K562 (cell line): Measurements from ENCODE around the gene UGT2B17. TPM values are rescaled to one million over a fixed set of nuclear protein-coding genes. Genes with fewer than 3 reads are reported as not detected.
A peak's percentile ranks its signal among the peaks of the same experiment; 100 is the strongest.
"Not testable (repeated sequence)": the region's sequence is repeated elsewhere in the genome, so short reads cannot be mapped to it uniquely, and the experiment has no call there.

Experiments
- ATAC-seq: fragments of 200-7000 bp; cut with Tn5 transposase; 3 replicates; pipeline ENCODE4 v1.9.1; 2020; ENCODE audit warnings: moderate library complexity
- BruUV-seq: library from RNA; stranded (reverse); fragments of 400-500 nt; replicated peaks from 2 replicates; lab custom pipeline; 2021; lab: Mats Ljungman, UMichigan
- CTCF ChIA-PET: fragments of 300-600 bp; formaldehyde crosslinking; extraction: SDS; loops from one replicate; lab custom pipeline; 2021; ENCODE audit warnings: low intra/inter-chr PET ratio; lab: Yijun Ruan, JAX
- POLR2A ChIA-PET: fragments of 300-600, 350-650 bp; sonication (Branson Sonifier 250); formaldehyde crosslinking; extraction: SDS; loops from one replicate; lab custom pipeline; 2021; ENCODE audit warnings: antibody characterized with exemption, inconsistent platforms; lab: Yijun Ruan, JAX
- DNase-seq, 4 experiments: peaks; one replicate each; pipeline versions ENCODE4 v3.0.0 to v3.0.0-alpha.2; 2011 to 2018; ENCODE audit warnings: low spot score in 3 of 4, mixed read lengths in 3 of 4; ENCODE audit errors: extremely low read depth in 1 of 4
- FAIRE-seq: peaks from 2 replicates; lab custom pipeline; 2011; peaks lifted over from hg19 to GRCh38; lab: Jason Lieb, UNC
- H2AFZ ChIP-seq: 2 replicates; pipeline ENCODE4 v1.6.0; 2011; ENCODE audit warnings: low read depth, low read length, control low read depth, inconsistent platforms
- H3K27ac ChIP-seq: fragments of 200-600 bp; 3 replicates; pipeline ENCODE4 v1.8.0; 2011; ENCODE audit warnings: low read depth, mild to moderate bottlenecking, control low read depth, inconsistent platforms, low read length, moderate library complexity, mixed read lengths; ENCODE audit errors: extremely low read depth
- H3K27me3 ChIP-seq, 2 experiments: fragments of 300-600 bp in 1 of 2; 2 replicates in 1 of 2; 3 replicates in 1 of 2; pipeline versions ENCODE4 v1.6.0 to v1.8.0; 2011; ENCODE audit warnings: inconsistent platforms in 2 of 2, low read length in 2 of 2, mild to moderate bottlenecking in 1 of 2, mixed read lengths in 1 of 2, moderate library complexity in 1 of 2; ENCODE audit not compliant: control insufficient read depth in 2 of 2, insufficient read depth in 2 of 2
- H3K36me3 ChIP-seq: fragments of 300-600 bp; 3 replicates; pipeline ENCODE4 v1.8.0; 2011; ENCODE audit warnings: mild to moderate bottlenecking, low read length, inconsistent platforms; ENCODE audit not compliant: control insufficient read depth, insufficient read depth
- H3K4me1 ChIP-seq, 2 experiments: fragments of 200-600 bp in 1 of 2; replicated peaks in 1 of 2; 2 replicates in 1 of 2; 3 replicates in 1 of 2; pipeline versions ENCODE4 v1.5.1 to v1.8.0; 2011; ENCODE audit warnings: inconsistent platforms in 2 of 2, low read length in 2 of 2, mild to moderate bottlenecking in 1 of 2, mixed read lengths in 1 of 2, moderate library complexity in 1 of 2; ENCODE audit not compliant: control insufficient read depth in 2 of 2, insufficient read depth in 2 of 2
- H3K4me2 ChIP-seq: 2 replicates; pipeline ENCODE4 v1.6.1; 2011; ENCODE audit warnings: low read length, control low read depth, inconsistent platforms, mixed read lengths; ENCODE audit not compliant: insufficient read depth
- H3K4me3 ChIP-seq: fragments of 200-600 bp; sonication (generic), shearing (Covaris generic); 2 replicates; pipeline ENCODE4 v1.5.1; 2016; ENCODE audit warnings: control low read depth, inconsistent platforms
- H3K79me2 ChIP-seq: fragments of 200-600 bp; 3 replicates; pipeline ENCODE4 v1.8.0; 2011; ENCODE audit warnings: low read length, inconsistent platforms; ENCODE audit not compliant: control insufficient read depth, insufficient read depth
- H3K9ac ChIP-seq, 2 experiments: 2 replicates each; pipeline versions ENCODE4 v1.6.0 to v1.6.1; 2011; ENCODE audit warnings: low read depth in 2 of 2, low read length in 2 of 2, control low read depth in 1 of 2, inconsistent platforms in 1 of 2, mild to moderate bottlenecking in 1 of 2, mixed read lengths in 1 of 2; ENCODE audit not compliant: insufficient read depth in 1 of 2
- H3K9me1 ChIP-seq: one replicate; pipeline ENCODE4 v1.6.0; 2011; ENCODE audit warnings: inconsistent platforms, mild to moderate bottlenecking, low read length, moderate library complexity; ENCODE audit not compliant: control insufficient read depth, insufficient read depth
- H3K9me3 ChIP-seq: replicated peaks from 2 replicates; pipeline ENCODE4 v1.5.1; 2011; ENCODE audit warnings: low read depth, low read length, inconsistent platforms; ENCODE audit not compliant: control insufficient read depth, insufficient read depth
- H4K20me1 ChIP-seq: replicated peaks from 2 replicates; pipeline ENCODE4 v1.6.1; 2011; ENCODE audit warnings: low read length, inconsistent platforms, mixed read lengths; ENCODE audit not compliant: control insufficient read depth, insufficient read depth
- GATAD2B ChIP-seq: fragments of 450-650 bp; IDR thresholded peaks from 2 replicates; pipeline ENCODE4 v1.6.1; 2017; ENCODE audit warnings: mild to moderate bottlenecking, borderline replicate concordance
- MEIS2 ChIP-seq: fragments of 450-650 bp; IDR thresholded peaks from 2 replicates; pipeline ENCODE4 v1.6.1; 2014; ENCODE audit warnings: mild to moderate bottlenecking; ENCODE audit not compliant: partially characterized antibody
- RAD21 ChIP-seq, 2 experiments: fragments of 250-450 bp in 1 of 2; fragments of 450-650 bp in 1 of 2; sonication (Bioruptor Pico) in 1 of 2; formaldehyde crosslinking in 1 of 2; IDR thresholded peaks in 1 of 2; conservative IDR thresholded peaks in 1 of 2; 2 replicates each; pipeline versions ENCODE4 v1.4.0 to v1.8.0; 2020 to 2022; ENCODE audit warnings: mild to moderate bottlenecking in 2 of 2, moderate library complexity in 1 of 2
- RHOXF2B ChIP-seq: fragments of 250-450 bp; sonication (Bioruptor Pico); conservative IDR thresholded peaks from 2 replicates; pipeline ENCODE4 v1.5.1; 2021
- SRSF1 ChIP-seq: fragments of 200-400 bp; formaldehyde crosslinking; IDR thresholded peaks from 2 replicates; pipeline ENCODE4 v1.6.1; 2017; ENCODE audit warnings: mild to moderate bottlenecking, low read depth, low read length, moderate library complexity
- TAF15 ChIP-seq: fragments of 200-400 bp; formaldehyde crosslinking; IDR thresholded peaks from 2 replicates; pipeline ENCODE4 v1.6.1; 2017; ENCODE audit warnings: mild to moderate bottlenecking, low read depth, low read length, moderate library complexity
- ZNF830 ChIP-seq: fragments of 250-450 bp; sonication (Bioruptor Pico); IDR thresholded peaks from 2 replicates; pipeline ENCODE4 v1.5.0; 2021; ENCODE audit warnings: mild to moderate bottlenecking
- WGBS: fragments of 100-300 bp; shearing (Covaris generic); methylation state at CpG from one replicate; pipeline ENCODE4 v1.1.6; 2016; ENCODE audit warnings: low coverage, mixed read lengths; ENCODE audit not compliant: insufficient coverage; ENCODE audit errors: missing lambda C conversion rate; 5-methylcytosine and 5-hydroxymethylcytosine counted together
- in situ Hi-C: fragments of 300-500 bp; cut with MboI; formaldehyde crosslinking; loops from 4 replicates; pipeline ENCODE4 v1.15.0; 2018; ENCODE audit warnings: inconsistent platforms, mixed read lengths
- intact Hi-C: fragments of 100-400 bp; cut with micrococcal nuclease; formaldehyde crosslinking; loops from 2 replicates; pipeline ENCODE4 v1.14.2; 2022
- polyA plus RNA-seq, 8 experiments: library from polyadenylated mRNA; depleted of rRNA in 4 of 8; stranded (reverse) in 5 of 8; unstranded in 3 of 8; fragments of >200 nt; fragmentation: Nextera tagmentation in 2 of 8; fragmentation: Illumina TruSeq in 1 of 8; extraction: Ambion mirVana in 2 of 8; extraction: Trizol in 1 of 8; gene quantifications; 2 replicates each; pipeline versions ENCODE4 v1.2.1 to v1.2.3, GENCODE V29; 2011 to 2014; ENCODE audit warnings: inconsistent platforms in 1 of 8, missing spikeins in 1 of 8
- total RNA-seq, 7 experiments: library from RNA; depleted of rRNA in 6 of 7; stranded (reverse); fragments of >200 nt in 6 of 7; fragmentation: Illumina TruSeq in 2 of 7; extraction: Trizol in 2 of 7; gene quantifications; 2 replicates each; pipeline versions ENCODE4 v1.2.1 to v1.2.3, GENCODE V29; 2011 to 2021; ENCODE audit warnings: low replicate concordance in 1 of 7

UGT2B17 gene
- total and polyA plus RNA-seq, 9 of the 15 experiments (the other 6 are each of a cell fraction or from before 2014, with no cell fraction given), result 0.11 TPM; not detected in 8

GRCh38 chr4:68520985-68521384 is 55.1 kb downstream of the UGT2B17 start:
- TF ChIP-seq RHOXF2B (no peak), GATAD2B (no peak)
- Histone ChIP-seq H3K9ac (no peak overlapping the region), H3K36me3 (no peaks in the 10 kb centered on the region), H4K20me1 (no peaks in the 10 kb centered on the region), H2AFZ (no peak overlapping the region), H3K4me3 (no peak overlapping the region), H3K4me1 (no peaks in the 10 kb centered on the region), H3K27me3 (no peaks in the 10 kb centered on the region), H3K27ac (no peak overlapping the region), H3K79me2 (no peaks in the 10 kb centered on the region), H3K9me1 (no peaks in the 10 kb centered on the region), H3K9me3 (no peaks in the 10 kb centered on the region; the same call in 1 of the 2 replicates), H3K4me2 (no peak overlapping the region)
- CTCF ChIA-PET, result no interaction called here
- FAIRE-seq (no peak), DNase-seq (no peak), ATAC-seq (no peak)
- intact Hi-C loops (no loop called here), in situ Hi-C loops (no loop called here)
- BruUV-seq, result no TSS peak
- POLR2A ChIA-PET, result no interaction called here
- WGBS, result 0% methylated on average over 2 of the region's 2 CpGs

- Histone ChIP-seq H3K36me3 (no peaks in the 10 kb centered on the region), H3K4me2 (no peak overlapping the region), H3K27me3 (no peaks in the 10 kb centered on the region), H3K4me3 (no peak overlapping the region), H2AFZ (no peak overlapping the region), H4K20me1 (no peaks in the 10 kb centered on the region), H3K9me3 (no peaks in the 10 kb centered on the region; the same call in 1 of the 2 replicates), H3K27ac (no peak overlapping the region), H3K79me2 (no peaks in the 10 kb centered on the region), H3K9me1 (no peaks in the 10 kb centered on the region), H3K4me1 (no peaks in the 10 kb centered on the region), H3K9ac (no peak overlapping the region)
- 0% methylated on average over 1 of the region's 1 CpG for WGBS
- TF ChIP-seq SRSF1 (no peak), MEIS2 (no peak), RAD21 (CRISPR knock-in tag; conservative IDR thresholded peaks at IDR 0.05 in 1 of 2, IDR thresholded peaks at IDR 0.05 in 1 of 2) (peak in 1 of 2 experiments; percentile 20; a peak in 2 of 4 replicates), TAF15 (no peak), ZNF830 (CRISPR knock-in tag) (no peak)
- ATAC-seq (no peak), DNase-seq (no peak), FAIRE-seq (no peak)
- CTCF ChIA-PET, result no interaction called here
- POLR2A ChIA-PET, result no interaction called here
- intact Hi-C loops, result no loop called here
- in situ Hi-C loops, result no loop called here
- no TSS peak for BruUV-seq
Observed at GRCh38 chr4:68518889-68519288, 57.2 kb downstream of the UGT2B17 start.

DNA sequence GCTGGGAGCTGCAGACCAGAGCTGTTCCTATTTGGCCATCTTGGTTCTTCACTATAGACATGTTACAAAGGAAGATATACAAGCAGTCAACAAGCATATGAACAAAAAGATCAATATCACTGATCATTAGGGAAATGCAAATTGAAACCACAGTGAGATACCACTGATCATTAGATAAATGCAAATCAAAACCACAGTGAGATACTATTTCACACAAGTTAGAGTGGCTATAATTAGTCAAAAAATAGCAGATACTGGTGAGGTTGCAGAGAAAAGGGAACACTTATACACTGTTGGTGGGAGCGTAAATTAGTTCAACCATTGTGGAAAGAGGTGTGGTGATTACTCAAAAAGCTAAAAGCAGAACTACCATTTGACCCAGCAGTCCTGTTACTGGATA is 70.7 kb downstream of the UGT2B17 start:
- H3K36me3 ChIP-seq, ATAC-seq, H3K4me1 ChIP-seq, FAIRE-seq, CTCF ChIA-PET, H3K9ac ChIP-seq, H3K27me3 ChIP-seq, POLR2A ChIA-PET, in situ Hi-C loops, H3K4me2 ChIP-seq, H2AFZ ChIP-seq, H3K9me1 ChIP-seq, H3K79me2 ChIP-seq, H3K4me3 ChIP-seq, H4K20me1 ChIP-seq, intact Hi-C loops, H3K9me3 ChIP-seq, BruUV-seq, H3K27ac ChIP-seq, DNase-seq: not testable (repeated sequence)
- WGBS, result 0% methylated on average over 1 of the region's 1 CpG
